ENCODE measurements around the gene PPME1. TPM values are rescaled to one million over a fixed set of nuclear protein-coding genes. Genes with fewer than 3 reads are reported as not detected.

PPME1 gene
- total RNA-seq, 1 donor from 2014 or later = 69.9 TPM

DNA sequence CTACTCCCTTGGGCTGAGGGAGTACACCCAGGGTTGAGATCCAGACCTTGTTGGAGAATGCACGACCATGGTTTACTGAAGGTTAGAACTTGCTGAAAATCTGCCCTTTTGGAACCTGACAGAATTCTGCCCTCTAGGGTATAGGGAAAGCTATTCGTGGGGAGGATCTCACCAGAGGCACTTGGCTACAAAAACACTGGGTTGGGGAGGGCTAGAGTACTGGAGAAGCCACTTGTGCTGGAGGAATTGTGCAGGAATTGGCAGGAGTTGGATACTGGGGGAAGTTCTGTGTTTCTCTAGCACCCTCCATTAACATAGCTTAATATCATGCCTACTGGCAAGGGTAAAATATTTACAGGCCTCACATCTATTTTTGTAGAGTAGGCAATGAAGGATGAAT is 55.8 kb downstream of the PPME1 start:
- DNase-seq (ENCODE audit: low read depth) = peak; percentile 21

- no peak for DNase-seq (ENCODE audit: low read depth)
Observed at GRCh38 chr11:74232311-74232950, 61.3 kb downstream of the PPME1 start.

DNA sequence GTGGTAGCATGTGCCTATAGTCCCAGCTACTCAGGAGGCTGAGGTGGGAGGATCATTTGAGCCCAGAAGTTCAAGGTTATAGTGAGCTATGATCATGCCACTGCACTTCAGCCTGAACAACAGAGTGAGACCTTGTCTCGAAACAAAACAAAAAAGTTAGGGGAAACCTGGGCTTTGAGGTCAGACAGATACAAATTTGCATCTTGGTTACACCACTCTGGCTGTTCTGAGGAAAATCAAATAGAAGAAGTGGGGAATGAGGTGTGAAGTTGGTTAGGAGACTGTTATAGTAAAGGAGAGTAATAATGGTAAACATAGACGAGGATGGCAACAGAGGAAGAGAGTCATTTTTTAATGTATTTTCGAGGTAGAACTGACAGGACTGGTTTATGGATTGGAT is 62.6 kb downstream of the PPME1 start:
- no peak for DNase-seq (ENCODE audit: low read depth)

- DNase-seq (ENCODE audit: low read depth) = no peak
Observed at GRCh38 chr11:74235121-74235520, 64.0 kb downstream of the PPME1 start.

DNA sequence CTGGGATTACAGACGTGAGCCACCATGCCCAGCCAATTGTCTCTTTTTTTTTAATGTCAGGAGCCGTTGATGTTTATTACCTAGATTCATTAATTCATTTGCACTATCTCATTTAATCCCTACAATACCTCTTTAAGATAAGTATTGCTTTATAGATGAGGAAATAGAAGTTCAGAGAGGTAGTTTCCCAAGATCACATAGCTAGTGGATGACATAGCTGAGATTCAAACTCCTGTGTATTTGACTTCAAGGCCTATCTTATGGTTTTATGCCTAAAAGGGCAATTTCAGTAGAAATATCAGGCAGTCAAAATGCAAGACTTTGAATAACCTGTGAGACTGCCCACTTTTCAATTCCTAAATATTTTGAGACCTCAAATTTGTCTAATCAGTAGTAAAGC is 66.5 kb downstream of the PPME1 start:
- DNase-seq (ENCODE audit: low read depth) = no peak

GRCh38 chr11:74238243-74238642 is 67.2 kb downstream of the PPME1 start:
- DNase-seq (ENCODE audit: low read depth) = no peak

- DNase-seq (ENCODE audit: low read depth) = no peak
Observed at GRCh38 chr11:74248469-74248868, 77.4 kb downstream of the PPME1 start.

- DNase-seq (ENCODE audit: low read depth) = no peak
Observed at GRCh38 chr11:74249496-74249895, 78.4 kb downstream of the PPME1 start.

DNA sequence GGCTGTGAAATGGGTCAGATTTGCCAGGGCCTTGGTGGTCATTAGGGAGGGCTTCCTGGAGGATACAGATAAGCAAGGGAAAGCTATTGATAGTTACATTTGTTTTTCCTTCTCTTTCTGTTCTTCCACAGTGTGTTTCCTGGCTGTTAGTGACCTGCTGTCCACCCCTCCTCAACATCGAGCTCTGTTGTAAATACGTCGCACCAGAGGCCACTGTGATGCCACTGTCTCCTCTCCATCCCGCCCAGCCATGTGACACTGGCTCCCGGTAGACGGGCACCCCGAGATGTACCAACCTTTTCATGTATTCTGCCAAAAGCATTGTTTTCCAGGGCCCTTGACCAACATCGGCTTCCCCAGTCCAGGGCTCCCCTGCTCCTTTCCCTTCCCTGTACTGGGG is 82.3 kb downstream of the PPME1 start:
- DNase-seq (ENCODE audit: low read depth) = no peak

DNA sequence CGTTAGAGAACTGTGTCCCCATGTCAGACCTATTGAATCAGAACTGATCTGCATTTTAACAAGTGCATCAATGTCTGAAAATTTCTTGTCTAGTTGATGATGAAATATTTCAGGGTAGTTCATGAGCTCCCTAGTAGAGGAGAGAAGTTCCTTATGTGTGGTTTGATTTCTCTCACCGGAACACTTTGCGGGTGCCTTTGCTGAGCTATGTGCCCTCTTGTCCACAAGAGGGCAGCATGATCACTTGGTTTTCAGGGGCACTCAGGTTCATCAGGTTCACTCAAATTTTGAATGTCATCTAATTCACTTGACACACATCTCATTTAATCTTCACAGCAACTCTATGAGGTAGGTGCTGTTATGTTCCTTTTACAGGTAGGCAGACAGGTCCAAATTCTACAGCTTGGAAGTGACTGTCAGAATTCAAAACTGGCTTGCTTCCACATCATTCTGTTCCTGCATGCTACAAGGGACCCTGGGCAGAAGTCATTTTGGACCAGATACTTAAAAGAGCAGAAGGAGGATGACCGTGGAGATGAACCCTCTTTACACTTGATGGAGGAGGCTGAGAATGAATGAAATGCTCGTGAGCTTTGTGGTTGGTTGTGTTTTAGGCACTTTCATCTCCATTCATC is 84.8 kb downstream of the PPME1 start:
- DNase-seq (ENCODE audit: low read depth) = peak; percentile 60

DNA sequence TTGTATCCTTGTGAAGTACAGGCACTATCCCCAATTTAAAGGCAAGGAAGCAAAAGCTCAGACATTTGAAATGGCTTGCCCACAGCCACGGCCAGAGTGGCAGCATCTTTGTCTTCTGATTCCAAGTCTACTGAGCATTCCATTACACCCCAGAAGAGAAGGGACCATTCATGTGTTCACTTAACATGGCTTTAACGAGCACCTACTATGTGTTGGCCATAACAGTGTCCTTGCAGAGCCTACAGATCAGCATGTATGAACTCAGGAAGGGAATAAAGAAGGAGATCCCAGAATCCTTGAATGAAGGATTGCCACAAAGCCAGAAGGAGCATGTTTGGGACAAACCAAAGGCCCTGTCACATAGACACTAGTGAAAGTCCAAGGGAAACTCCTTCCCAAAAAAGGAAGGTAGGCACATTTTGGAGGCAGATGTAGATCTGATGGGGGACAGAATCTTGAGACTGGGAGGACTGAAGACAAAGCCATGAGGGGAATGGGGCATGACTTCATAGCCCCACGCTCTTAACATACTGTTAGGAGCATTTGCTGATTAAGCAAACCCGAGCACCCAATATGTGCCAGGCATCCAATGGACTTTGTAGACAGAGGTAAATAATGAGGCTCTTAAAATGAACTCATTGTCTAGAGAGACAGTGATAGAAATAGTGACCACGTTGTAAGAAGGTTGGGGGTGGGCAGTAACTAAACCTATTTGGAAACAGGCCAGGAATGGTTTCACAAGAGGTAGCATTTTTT is 85.5 kb downstream of the PPME1 start:
- DNase-seq (ENCODE audit: low read depth) = peak; percentile 48

GRCh38 chr11:74257959-74258553 is 87.0 kb downstream of the PPME1 start:
- no peak for DNase-seq (ENCODE audit: low read depth)

GRCh38 chr11:74262725-74263124 is 91.6 kb downstream of the PPME1 start:
- DNase-seq (ENCODE audit: low read depth) = no peak

DNA sequence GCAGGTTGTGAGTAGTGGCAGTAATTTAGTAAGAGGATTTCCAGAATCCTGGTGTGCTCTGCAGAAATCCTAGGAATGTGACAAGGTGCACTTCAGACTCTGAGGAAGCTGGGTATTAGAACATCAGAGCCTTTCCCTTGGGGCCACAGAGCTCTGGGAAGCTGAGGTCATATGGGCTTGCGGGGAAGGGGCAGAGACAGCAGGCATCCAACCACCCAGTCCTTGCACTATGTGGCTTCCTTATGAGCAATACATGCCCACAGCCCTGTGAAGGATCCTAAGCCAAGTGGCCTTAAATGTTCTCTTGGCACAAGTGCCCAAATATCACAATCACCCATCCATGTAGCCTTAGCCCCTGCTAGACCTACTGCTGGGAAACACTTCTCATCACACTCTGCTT is 94.2 kb downstream of the PPME1 start:
- peak; percentile 79 for DNase-seq (ENCODE audit: low read depth)

DNA sequence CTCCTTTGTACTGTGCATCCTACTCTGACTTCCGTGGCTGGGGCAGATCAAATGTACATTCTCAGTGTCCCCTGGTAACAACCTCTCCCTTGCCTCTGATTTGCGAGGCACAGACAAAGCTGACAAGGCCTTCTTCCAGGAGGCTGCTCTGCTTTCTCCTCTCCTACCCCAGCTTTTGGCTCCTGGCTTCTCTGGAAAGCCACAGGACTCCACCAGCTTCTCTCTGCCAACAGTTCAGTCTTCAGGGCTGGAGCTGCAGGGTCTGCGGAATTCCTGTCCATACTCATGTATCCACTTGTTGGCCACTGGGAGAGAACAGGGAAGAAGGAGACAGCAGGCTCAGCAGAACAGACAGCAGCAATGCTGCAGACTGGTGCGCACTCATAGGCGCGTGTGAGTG is 95.9 kb downstream of the PPME1 start:
- no peak for DNase-seq (ENCODE audit: low read depth)

GRCh38 chr11:74268456-74268855 is 97.4 kb downstream of the PPME1 start:
- peak; percentile 79 for DNase-seq (ENCODE audit: low read depth)

- DNase-seq (ENCODE audit: low read depth) = no peak
Observed at GRCh38 chr11:74269161-74269811, 98.2 kb downstream of the PPME1 start.

- no peak for DNase-seq (ENCODE audit: low read depth)
Observed at GRCh38 chr11:74272276-74272675, 101.2 kb downstream of the PPME1 start.

DNA sequence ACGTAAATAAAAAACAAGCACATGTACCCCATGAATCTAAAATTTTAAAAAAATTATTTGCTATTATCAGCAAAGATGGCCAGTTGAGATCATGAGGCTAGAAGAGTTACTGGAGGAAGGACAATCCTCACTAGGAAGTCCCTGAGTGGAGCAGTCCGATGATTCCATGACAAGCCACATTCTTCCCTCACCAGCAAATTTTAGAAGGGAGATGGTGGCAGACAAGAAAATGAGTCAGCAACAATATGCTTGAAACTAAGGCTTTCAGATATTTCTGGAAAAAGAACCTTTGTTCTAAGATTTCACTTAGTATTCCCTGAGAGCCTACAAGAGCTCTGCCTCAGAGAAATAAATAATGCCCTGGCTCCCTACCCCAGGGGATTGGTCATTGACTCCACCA is 105.5 kb downstream of the PPME1 start:
- DNase-seq (ENCODE audit: low read depth) = no peak

DNA sequence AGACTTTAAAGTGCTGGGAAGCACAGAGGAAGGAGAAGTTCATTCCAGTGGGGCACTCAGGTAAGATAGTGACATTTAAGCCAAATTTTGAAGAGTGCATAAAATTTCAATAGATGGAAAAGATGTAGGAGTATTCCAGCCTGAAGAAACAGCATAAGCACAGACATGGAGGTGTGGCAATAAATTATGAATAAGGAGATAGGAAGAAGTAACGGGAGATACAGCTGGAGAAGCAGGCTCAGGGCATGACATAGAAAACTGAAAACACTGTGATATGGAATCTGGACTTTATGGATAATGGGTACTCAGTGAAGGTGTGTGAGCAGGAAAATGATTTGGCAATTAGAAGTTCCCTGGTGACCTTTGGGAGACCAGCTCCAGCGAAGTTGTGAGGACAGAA is 107.0 kb downstream of the PPME1 start:
- no peak for DNase-seq (ENCODE audit: low read depth)

DNA sequence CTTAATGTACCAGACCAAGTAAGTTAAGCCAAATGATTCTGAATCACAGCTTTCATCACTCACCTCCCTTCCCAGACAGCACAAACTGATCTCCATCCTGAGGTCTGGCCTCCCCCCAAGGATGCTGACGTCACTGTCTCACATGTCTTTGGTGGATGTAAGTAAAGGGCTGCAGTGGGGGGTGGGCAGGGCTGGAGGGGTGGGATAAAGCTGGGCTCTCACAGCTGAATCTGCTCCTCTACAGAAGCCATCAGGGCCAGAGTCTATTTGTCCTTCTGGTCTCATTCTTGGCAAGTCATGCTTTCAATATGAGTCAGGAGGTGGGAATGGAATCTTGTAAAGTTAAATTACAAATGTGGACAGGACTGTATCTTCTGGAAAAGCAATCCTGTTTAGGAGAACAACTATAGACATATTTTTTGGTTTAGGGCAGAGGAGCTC is 107.7 kb downstream of the PPME1 start:
- peak; percentile 90 for DNase-seq (ENCODE audit: low read depth)

- DNase-seq (ENCODE audit: low read depth) = no peak
Observed at GRCh38 chr11:74279256-74279655, 108.2 kb downstream of the PPME1 start.

All from renal cortical epithelial cell (primary cell).